Measurements from ENCODE around the gene IRF1.
A peak's percentile ranks its signal among the peaks of the same experiment; 100 is the strongest.

IRF1 gene

DNA sequence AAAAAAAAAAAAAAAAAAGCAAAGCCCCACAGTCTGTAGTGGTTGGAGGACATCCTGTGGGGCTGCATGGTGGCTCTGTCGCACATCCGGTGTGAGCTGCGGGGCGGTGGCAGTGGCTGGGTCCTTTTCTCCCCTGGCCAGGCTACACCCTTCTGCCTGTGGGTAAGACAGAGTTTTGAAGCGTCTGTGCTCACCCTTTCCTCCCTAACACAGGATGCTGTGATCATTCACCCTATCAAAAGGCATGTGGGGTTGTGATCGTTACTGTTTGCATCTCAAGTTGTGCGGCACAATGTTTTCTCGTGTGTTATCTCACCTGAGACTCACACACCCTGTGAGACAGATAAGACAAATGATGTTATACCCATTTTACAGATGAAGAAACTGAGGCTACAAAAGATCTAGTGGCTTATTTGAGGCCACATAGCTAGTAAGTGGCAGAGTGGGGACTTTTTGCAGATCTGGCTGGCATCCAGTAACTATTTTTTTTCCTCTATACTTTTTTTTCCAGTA lies 17.5 kb downstream of the IRF1 start:
- DNase-seq: no peak

DNA sequence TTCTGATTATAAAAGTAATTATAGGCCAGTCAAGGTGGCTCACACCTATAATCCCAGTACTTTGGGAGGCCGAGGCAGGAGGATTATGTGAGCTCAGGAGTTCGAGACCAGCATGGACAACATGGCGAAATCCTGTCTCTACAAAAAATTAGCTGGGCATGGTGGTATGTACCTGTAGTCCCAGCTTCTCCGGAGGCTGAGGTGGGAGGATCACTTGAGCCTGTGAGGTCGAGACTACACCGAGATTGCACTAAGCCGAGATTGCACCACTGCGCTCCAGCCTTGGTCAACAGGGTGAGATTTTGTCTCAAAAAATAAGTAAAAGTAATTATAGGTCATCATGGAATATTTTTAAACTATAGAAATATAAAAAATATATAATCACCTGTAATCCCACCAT lies 18.1 kb downstream of the IRF1 start:
- no peak for DNase-seq

DNA sequence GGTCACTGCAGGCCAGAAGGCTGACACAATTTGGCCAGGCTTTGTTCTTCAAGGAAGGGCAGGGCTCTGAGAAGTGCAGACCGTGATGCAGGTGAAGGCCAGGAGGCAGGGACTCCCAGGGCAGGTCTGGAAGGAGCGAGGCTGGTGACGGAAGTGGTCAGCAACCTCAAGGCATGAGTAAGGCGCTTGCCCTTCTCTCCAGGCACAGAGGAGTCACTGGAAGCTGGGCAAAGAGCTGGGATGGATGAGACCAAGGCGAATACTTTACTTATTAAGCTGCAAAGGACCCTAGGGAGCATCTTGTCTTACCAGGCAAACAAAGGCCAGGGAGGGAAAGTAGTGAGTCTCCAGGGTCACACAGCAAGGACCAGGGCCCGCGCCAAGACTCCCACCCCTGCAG lies 18.6 kb downstream of the IRF1 start:
- no peak for DNase-seq

DNA sequence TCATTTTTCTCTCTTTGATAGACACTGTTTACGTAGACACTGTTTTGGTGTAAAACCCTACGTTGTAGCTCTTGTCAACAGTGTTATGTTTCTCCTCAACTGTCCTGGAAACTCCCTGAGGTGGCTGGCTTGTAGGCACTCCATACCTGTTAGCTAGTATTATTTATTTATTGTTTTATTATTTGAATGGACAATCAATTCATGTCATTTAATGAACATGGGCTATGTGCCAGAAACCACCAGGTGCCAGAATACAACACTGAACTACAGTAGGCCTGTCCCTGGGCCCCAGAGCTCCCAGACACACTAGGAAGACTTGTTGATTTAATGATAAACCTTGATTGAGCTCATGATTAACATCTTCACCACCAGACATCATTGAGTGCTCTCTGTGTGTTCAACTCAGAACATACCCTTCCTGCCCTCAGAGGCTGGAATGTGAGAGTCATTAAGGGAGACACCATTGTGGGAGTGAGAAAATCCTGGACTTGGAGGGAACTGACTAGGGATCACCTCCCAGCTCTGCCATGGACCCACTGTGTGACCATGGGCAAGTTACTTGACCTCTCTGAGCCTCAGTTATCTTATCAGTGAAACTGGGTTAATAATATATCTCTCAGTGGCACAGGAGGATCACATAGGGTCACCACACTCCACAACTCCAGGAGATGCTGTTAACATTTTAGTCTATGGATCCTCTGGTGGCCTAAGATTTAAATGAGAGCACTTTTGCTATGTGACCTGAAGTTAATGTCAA lies 19.2 kb downstream of the IRF1 start:
- DNase-seq: peak; percentile 73

DNA sequence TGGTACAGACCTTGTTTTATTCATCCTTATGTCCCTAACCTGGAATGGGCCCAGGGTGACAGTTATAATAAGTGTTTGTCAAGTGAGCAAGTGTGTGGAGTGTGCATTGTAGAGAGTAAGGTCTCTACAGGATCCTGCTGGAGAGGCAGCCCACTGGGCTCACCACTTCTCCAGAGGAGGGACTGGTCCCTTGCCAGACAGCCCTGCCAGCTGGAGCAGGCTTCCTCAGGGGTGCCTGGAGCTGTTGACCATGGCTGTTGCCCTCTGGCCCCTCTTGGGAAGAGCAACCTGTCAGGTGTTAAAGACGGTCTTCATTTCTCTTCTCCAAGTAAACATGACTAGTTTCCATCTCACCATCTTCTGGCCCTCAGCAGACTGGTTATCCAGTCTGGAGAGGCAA lies 20.0 kb downstream of the IRF1 start:
- DNase-seq: no peak

DNA sequence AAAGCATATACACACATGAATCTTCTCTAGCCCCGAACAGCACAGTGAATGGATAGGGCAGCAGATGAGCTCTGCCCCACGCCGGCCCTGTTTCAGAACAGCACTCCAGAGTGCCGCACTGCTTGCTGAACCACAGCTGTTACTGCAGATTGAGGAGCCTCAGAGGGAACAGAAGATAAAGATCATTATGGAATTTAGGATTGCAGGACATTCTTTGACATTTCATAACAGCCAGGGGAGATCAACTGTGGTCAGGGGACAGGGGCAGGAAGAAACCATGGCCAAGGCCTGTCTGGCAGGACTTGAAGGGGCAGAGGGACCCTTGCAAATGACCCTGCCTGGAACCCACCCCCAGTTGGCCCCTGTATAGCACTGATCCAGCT lies 20.6 kb downstream of the IRF1 start:
- no peak for DNase-seq

DNA sequence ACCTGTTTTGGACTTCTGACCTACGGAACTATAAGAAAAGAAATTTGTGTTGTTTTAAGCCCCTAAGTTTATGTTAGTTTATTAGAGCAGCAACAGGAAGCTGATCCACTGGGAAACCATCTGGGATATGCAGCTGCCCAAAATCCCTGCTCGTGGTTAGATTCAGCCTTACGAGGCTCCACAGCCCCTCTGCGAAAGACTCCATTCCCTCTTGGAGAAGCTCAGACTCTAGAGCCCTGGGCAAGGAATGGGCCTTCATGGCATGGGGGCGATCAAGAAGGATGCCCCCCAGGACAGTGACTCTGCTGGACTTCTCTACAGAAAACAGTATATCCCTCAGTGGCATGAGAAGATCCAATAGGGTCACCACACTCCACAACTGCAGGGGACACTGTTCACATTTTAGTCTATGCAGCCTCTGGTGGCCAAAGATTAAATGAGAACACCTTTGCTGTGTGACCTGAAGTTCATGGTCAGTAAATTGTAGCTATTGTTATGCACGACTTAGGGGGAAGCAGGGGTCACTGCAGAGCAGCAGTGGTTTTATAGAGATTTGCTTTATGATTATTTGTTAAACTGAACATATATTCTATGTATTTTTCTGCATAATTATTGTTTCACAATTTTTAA lies 21.1 kb downstream of the IRF1 start:
- no peak for DNase-seq

DNA sequence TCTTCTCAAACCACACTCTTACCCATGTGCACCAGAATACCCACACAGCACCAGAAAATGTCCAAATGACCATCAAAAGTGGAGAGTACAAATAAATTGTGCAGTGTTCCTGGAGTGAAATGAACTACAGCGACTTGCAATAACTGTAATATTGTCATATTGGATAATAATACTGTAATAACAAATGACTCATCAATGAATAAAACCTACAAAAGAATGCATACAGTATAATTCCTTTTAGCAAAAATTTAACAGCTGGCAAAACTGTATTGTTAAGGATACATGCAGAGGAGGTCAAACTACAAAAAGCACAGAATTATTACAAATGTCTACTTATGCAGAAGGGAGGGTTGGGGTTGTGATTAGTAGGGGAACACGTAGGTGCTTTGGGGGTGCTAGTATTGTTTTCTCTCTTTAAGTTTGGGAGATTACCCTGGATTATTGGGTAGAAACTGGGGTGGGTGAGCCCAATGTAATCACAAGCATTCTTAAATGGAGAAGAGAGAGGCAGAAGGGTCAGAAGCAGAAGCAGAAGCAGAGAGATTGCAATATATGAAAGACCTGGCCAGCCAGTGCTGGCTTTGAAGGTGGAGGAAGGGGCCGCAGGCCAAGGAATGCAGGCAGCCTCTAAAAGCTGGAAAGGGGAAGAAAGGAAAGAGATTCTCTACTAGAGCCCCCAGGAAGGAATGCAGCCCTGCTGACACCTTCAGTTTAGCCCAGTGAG lies 21.8 kb downstream of the IRF1 start:
- DNase-seq: no peak

DNA sequence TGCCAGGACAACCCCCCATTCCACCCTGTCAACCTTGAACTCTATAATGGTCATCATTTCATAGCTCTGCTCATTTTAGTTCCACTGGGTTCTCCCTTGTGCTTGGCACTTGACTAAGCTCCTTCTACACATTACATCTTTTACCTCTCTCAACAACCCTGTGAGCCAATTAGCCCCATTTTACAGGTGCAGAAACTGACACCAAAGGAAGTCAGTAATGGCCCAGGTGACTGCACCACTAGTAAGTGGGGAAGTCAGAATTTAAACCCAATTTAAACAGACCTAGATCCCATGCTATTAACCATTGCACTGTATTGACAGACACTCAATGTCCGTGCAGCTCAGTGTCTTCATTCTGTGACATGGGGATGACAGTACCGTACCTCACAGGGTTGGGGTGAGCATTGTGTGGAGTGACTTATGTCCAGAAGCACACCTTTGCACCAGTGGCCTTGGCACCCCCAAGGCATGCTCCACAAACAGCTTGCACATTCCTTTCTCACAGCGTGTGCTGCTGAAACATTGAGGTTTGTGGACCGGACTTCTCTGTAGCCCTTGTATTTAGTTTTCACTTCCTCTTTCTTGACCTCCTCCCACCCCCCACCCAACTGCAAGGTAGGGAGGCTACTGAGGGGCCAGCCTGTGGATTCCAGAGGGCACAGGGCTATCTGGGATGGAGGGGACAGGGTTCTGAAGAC lies 23.1 kb downstream of the IRF1 start:
- no peak for DNase-seq

DNA sequence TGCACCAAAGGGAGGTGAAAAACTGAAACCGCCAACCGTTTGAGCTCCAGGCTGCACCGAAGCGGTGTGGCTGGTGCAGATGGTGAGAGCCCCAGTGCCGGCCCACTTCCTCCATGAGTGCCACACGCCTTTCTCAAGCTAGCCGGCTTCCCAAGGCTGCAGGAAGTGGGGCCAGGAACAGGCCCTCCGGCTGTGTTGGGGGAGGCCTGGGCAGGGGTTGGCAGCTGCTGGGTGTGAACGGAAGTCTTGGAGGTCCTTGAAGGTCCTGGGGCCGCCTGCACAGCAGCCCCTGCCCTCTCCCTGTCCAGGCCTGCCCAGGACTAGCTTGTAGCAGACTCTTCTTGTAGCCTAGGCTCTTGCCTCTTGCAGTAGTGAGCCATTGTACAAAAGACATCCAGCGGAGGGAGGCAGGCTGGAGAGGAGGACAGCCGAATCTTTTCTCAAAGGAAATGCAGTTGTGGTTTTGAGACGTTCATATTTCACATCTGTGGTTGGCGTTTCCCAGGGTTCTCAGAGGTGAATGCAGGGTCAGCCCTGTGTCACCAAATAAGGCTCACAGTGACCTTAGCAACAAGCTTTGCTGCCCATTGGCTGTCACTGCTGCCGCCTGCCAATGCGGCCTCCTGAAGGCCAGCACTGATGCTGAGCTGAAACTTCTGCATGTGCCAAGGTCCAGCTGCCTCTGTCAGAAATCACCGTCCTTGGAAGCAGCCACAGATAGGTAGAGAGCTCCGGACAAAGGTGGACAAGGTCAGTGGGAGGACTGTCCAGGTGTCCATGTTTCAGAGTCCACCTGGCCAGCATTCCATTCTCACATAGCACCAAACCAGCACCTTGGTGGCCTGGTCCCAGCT lies 23.9 kb downstream of the IRF1 start:
- DNase-seq: no peak

DNA sequence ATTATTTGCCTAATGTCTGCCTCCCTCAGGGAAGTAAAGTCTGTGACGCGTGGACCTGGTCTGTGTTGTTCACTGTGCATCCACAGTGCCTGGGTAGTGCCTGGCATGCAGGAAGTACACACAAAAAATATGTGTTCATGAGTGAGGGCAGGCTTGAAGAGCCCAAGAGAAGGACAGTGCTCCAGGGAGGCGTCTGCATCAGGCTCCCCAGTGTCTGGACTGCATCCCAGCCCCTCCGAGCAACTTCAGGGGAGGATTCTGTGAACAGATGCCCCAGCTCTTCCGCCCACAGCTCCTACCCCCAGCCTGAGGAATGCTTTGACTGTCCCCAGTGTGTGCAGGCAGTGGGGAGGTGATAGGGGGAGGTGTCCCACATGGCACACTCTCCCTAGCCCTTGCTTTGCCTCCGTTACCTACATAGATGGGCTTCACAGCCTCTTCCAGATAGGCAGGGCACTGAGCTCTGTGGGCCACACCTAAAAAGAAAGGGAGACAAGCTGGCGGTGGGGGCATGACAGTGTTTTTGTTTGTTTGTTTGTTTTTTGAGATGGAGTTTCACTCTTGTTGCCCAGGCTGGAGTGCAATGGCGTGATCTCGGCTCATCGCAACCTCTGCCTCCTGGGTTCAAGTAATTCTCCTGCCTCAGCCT lies 25.4 kb downstream of the IRF1 start:
- no peak for DNase-seq

DNA sequence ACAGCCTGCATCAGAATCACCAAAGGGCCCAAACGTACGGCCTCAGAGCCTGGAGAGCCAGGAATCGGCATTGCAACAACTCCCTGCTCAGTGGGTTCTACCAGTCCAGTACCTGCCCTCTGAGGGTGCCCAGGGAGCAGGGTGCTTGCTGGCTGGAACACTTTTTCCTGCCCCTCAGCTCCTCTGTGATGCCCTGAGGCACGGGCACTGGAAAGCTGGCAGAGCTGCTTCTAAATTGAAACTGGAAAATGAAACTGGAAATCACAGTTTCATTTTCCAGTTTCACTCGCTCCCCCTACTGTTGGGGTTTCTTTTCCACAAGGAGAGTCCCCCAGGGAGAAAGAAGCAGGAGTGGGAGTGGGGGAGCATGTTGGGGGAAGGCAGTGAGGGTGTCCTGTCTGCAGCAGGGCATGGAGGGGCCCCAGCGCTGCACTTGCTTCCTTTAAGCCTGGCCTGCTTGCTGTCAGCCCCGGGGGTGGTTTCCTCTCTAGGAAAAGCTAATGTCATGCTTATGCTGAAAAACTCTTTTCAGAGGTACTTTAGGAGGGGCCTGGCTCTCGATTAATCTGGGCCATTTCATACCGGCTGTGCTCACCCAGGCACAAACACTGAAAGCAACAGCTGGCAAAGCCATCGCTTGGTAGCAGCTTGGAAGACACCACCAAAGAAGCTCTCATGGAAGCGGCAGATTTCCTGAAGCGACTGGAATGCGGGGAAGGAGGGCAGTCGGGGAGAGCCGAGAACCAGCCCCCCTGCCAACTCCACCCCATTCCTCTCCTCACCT lies 26.2 kb downstream of the IRF1 start:
- DNase-seq: no peak

DNA sequence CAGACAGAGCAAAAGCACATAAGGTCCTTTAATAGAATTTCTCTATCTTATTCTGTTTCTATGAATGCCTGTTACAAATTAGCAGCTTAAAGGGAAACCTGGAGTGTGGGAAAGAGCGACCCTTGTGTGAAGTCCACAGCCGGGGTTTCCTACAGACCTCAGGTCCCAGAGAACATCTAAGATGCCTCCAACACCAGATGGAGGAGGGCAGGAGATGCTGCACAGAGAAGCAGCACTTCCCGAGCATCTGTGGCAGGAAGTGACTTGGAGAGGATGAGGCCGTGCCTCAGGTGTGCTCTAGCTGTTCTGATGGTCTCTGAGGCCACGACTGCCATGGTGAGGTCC lies 26.8 kb downstream of the IRF1 start:
- no peak for DNase-seq

DNA sequence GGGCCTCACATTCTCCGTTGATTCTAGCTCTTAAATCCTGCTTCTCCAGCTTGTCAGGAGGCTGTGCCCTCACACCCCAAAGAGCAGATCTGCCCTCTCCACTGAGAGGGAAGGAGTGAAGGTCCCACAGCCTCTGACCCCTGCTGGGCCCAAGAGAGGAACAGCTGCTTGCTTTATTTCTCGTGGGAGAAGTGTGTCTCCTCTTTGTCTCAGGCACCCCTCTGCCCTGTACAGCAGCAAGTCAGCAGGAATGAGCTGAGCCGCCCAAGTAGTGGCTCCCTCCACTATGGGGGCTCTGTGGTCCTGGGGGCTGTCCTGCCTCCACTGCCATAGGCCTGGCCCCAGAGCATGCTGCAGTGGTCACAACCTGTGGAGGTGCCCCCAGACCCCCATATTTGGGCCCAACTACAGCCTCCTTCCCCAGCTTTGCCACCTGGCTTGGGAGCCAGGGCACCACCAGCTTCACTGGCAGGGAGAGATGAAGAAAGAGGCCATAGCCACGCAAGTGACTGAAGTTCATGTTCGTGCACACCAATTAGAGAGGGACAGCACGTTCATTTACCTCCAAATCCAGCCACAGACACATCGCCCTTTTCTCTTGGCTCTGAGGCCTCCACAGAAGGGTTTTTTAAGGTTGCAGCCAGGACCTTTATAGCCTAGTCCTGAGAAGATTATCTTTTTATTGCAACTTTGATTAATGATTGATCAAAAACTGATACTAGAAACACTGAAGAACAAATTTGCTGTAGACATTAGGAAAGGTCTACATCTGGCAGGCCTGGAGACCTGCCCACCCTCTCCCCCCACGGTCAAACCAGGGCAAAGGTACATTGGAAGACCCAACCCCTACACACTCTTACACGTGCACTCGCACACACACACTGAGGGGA lies 27.5 kb downstream of the IRF1 start:
- DNase-seq: no peak

DNA sequence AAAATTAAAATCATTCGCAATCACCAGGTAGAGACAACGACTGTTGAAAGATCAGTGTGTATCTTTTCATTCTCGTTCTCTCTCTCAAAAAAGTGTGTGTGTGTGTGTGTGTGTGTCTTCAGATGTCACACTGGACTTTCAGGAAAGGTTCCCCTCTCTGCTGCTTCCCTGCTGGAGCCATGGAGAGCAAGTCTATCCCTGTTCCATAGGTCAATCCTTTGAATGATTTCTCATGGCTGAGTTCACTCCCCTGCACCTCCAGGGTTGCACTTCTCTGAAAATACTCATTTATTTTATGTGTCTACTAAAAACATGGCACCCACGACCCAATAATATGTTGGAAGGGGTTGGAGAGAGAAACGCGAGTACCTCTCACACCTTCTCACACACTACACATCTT lies 28.2 kb downstream of the IRF1 start:
- no peak for DNase-seq

DNA sequence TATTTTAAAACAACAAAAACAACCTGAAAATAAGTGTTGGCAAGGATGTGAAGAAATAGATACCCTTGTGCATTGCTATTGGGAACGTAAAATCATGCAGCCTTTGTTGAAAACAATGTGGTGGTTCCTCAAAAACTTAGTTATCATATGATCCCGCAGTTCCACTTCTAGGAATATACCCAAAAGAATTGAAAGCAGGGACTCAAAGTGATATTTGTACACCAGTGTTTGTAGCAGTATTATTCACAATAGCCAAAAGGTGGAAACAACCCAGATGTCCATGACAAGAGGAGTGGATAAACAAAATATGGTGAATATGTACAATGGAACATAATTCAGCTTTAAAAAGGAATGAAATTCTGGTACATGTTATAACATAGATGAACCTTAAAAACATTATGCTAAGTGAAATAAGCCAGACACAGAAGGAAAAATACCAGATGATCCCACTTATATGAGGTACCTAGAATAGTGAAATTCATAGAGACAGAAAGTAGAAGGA lies 29.0 kb downstream of the IRF1 start:
- DNase-seq: no peak

DNA sequence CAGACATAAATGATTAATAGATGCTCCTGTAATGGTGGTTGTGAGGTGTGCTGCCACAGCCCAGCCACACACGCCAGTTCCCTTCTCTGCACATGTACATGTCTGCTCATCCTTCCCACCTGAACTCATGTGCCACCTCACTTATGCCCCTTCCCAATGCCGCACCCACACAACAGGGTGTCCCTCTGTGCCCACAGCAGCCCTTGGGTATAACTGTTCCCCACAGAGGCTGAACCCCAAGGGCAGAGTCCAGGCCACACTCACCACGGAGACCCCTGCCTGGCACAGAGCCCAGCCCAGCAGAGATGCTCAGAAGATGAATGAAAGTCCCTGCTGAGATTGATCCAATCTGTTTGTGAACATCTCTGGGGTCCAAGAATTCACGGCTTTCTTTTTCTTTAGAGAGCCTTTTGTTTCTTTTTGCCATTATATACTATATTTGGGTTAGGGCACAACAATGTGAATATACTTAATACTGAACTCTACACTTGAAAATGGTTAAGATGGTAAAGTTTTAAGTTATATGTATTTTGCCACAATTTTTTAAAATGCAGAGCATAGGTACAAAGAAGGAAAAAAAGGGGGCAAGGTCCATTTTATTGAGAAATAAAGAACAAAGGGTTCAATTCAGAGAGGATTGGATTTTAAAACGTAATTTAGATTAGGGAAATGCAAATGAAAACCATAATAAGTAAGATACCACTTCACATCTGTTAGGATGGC lies 29.6 kb downstream of the IRF1 start:
- DNase-seq: no peak

DNA sequence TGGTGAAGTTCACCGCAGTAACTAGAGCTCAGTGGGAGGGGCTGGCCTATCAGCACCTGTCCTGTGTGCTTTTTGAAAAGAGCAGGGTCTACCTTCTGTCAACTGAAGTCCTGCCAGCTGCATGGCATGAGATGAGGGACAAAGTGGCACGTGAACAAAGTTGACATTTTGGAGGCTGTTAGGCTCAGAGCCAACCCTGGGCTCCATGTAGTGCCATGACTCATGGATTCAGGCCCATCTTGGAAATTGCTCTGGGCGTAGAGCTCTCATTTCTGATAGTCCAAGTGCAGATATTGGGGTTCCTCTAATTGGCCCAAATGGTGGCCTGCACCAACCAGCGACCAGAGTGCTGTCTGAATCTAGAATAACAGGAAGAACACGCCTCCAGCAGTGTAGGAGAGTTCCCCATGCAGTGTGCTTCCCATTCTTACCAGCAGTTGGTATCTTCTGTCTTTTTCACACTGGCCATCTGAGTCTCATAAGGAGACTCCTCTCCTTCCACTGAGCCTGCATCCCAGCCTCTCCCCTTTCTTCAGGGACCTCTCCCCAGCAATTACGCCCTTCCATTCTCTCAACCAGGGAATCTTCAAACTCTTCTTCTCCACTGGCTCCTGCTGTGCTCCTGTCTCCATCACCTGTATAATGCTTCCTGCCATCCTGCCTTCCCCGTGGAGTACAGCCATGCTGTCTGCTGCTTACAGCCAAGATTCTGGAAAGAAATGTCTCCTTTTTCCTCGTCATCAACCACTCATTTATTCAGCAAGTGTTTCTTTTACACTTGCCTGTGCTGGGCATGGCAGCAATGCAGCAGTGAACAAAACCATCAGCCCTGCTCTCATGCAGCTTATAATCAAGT lies 30.4 kb downstream of the IRF1 start:
- DNase-seq: peak; percentile 66

Measured in COR-L47 (cell line).